Cardiac ventricle fibroblast (primary cell): ENCODE measurements around the gene ROBO2. TPM values are rescaled to one million over a fixed set of nuclear protein-coding genes. Genes with fewer than 3 reads are reported as not detected.

Source experiments
- total RNA-seq: library from RNA; depleted of rRNA; stranded (reverse); fragments of >200 nt; gene quantifications from 2 replicates; pipeline ENCODE4 v1.2.3, GENCODE V29; 2015

Gene ROBO2, protein sequence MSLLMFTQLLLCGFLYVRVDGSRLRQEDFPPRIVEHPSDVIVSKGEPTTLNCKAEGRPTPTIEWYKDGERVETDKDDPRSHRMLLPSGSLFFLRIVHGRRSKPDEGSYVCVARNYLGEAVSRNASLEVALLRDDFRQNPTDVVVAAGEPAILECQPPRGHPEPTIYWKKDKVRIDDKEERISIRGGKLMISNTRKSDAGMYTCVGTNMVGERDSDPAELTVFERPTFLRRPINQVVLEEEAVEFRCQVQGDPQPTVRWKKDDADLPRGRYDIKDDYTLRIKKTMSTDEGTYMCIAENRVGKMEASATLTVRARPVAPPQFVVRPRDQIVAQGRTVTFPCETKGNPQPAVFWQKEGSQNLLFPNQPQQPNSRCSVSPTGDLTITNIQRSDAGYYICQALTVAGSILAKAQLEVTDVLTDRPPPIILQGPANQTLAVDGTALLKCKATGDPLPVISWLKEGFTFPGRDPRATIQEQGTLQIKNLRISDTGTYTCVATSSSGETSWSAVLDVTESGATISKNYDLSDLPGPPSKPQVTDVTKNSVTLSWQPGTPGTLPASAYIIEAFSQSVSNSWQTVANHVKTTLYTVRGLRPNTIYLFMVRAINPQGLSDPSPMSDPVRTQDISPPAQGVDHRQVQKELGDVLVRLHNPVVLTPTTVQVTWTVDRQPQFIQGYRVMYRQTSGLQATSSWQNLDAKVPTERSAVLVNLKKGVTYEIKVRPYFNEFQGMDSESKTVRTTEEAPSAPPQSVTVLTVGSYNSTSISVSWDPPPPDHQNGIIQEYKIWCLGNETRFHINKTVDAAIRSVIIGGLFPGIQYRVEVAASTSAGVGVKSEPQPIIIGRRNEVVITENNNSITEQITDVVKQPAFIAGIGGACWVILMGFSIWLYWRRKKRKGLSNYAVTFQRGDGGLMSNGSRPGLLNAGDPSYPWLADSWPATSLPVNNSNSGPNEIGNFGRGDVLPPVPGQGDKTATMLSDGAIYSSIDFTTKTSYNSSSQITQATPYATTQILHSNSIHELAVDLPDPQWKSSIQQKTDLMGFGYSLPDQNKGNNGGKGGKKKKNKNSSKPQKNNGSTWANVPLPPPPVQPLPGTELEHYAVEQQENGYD (N-terminal part only)
- total RNA-seq = not detected in 2 replicates

DNA sequence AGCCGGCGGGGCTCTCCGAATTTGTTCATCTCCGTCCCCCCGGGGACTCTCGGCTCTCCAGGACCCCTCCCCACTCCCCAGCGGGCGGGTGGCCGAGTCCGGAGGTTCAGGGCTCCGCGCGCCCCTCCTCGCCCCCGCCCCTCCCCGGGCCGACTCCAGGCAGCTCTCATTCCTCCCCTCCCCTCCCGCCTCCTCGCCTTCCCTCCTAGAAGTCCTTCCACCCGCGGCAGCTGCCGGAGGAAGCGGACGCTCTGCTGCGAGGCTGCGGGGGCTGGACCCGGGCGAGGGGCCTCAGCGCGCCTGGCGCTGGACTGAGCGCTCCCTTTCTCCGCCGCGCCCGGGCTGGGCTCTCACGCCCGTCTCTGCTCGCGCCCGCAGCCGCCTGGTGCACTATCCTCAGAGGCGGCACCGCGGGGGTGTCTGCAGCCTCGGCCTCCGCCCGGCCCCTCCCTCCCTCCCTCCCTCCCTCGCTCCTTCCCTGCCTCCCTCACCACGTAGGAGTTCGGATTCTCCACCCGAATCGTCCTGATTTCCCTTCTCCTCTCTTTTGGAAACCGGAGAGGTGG lies at the start of gene ROBO2:
TSS of gene ROBO2 (plus strand) at position 494 of the 566 bp plus-strand sequence. CDS start 687 bp downstream, outside the sequence.

